NCI-H748 treated with DMSO at 0.1 percent for 48 hours (cell line): ENCODE data around the gene CSRP1.

Experiments used
- DNase-seq: peaks from one replicate; lab custom pipeline; 2025; lab: John Stamatoyannopoulos, UW

The CSRP1 gene

GRCh38 chr1:201513498-201514243 is 6.7 kb upstream of the CSRP1 start:
- no peak for DNase-seq

- no peak for DNase-seq
Measured at GRCh38 chr1:201511941-201512539, 5.1 kb upstream of the CSRP1 start.

GRCh38 chr1:201511396-201511940 is 4.5 kb upstream of the CSRP1 start:
- no peak for DNase-seq

- no peak for DNase-seq
Measured at GRCh38 chr1:201510734-201511133, 3.8 kb upstream of the CSRP1 start.

- DNase-seq: no peak
Measured at GRCh38 chr1:201509601-201510374, 2.9 kb upstream of the CSRP1 start.

- DNase-seq: no peak
Measured at GRCh38 chr1:201508809-201509208, 1.9 kb upstream of the CSRP1 start.

DNA sequence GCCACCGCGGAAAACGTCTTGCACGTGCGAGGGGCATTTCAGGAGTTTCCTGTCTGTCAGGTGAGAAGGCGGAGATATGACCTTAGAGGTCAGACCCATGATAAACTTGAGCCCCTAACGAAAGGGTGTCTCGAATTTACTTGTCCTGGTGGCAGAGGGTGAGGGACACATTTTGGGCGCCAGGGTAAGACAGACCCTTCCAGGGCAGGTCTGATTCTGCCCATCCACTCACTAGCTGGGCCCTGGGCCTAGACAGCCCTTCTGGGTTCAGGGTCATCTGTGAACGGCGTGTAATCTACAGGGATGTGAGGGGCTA is 395 bp upstream of the CSRP1 start:
- DNase-seq: no peak

DNA sequence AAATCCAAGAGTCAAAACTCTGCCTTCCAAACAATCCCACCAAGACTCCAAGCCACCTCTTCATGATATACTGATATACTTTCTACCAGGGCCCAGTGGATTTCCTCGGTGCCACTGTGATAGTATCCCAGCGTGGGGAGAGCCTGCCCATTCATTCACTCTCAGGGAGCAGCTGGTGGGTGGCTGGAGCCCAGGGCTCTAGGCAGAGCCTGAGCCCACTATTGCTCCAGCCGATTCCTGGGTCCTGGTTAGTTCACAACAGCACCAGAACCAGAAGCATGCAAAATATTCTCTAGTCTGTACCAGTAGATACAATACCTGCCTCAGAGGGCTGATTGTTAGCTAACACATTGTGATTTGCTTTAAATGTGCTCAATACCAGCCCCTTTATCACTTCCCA is 831 bp downstream of the CSRP1 start:
- DNase-seq: no peak

DNA sequence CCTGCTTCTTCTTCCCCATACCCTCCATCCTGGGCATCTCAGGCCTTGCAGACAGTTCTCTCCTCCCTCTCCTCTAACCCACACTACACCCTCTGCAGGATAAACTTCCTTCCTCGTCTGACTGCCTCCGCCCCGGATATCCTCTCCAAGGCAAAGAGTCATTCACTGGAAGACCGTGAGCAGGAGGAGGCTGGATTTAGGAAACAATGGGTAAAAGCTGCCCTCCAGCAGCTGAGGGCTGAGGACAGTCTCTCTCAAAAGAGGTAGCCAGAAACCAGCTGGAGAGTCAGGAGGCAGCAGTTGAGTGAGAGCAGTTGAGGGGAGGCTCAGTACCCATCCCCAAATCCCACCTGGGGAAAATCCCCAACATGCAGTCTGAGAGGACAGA is 1.4 kb downstream of the CSRP1 start:
- DNase-seq: no peak

GRCh38 chr1:201504799-201505502 is 2.0 kb downstream of the CSRP1 start:
- DNase-seq: peak; percentile 59

DNA sequence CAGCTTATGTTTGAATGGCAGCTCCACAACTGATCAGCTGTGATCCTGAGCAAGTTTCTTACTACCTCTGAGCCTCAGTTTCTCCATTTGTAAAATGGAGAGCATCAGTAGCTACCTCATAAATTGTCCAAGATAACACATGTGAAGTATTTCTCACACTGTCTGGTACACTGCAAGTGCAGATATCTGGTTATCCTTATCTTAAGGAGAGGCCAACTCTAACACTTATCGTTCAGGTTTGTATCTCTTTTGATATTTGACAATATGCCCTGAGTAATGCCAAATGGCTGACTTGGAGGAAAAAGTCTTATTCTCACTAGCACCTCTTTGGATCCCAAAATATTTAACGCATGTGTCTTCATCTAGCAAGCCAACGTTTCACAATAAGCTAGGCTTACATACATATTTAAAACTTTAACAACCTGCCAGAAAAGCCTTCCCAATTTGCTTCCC is 2.7 kb downstream of the CSRP1 start:
- DNase-seq: no peak

DNA sequence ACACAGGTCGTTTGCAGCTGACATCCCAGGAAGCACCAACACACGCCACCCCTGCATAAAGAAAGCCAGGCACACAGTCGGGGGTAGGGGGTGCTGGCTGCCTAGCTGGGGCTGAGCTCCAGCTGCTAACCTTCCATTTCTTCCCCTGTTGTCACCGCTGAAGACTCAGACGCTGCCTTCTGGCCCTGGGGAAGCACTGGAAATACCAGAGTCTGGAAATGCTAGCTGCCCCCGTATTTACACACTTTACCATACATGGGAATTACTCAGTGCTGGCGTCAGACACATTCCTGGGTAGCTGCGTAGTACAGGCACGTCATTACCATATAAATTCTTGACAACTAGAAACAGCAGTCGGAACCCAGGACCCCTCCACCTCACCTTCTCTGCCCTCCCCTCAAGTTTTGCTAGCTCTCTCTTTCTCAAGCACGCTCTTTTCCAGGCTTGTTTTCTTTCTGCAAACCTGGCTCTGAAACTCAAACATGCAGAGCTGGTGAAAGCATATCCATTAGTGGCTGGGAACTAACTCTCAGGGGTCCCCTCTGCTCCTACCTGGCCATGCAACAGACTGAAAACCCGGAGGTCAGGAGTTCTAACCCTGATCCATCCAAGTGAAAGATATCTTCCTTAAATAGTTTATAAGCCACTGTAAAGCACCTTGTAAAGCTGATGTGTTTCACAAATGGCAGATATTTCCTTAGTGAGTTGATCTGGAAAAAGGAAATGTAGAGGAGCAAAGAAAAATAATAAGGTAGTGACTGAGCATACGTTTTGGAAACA is 3.3 kb downstream of the CSRP1 start:
- DNase-seq: no peak

- DNase-seq: no peak
Measured at GRCh38 chr1:201502511-201502857, 4.4 kb downstream of the CSRP1 start.

DNA sequence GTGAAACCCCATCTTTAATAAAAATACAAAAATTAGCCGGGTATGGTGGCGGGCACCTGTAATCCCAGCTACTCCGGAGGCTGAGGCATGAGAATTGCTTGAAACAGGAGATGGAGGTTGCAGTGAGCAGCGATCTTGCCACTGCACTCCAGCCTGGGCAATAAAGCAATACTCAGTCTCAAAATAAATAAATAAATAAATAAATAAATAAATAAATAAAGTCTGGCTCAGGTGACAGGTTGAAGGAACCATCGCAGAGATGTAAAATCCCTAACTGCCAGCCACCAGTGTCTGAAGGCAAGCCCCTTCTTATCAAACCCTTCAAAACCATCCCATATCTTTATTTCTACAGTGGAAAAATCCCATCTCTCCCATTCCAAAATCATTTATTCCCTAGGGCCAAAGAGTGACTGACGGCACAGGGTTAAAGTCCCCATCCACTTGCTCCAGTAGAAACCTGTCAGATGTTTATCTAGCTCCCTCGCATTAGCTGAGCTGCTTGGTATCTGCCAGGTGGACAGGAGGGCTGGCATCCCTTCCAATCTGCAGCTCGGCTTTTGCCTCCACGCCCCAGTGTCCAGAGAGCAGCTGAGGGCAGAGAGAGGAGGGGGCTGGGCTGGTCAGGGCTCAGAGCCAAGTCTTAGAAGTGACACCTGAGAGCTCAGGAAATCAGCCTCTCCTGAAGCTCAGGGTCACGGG is 5.0 kb downstream of the CSRP1 start:
- DNase-seq: peak; percentile 32

DNA sequence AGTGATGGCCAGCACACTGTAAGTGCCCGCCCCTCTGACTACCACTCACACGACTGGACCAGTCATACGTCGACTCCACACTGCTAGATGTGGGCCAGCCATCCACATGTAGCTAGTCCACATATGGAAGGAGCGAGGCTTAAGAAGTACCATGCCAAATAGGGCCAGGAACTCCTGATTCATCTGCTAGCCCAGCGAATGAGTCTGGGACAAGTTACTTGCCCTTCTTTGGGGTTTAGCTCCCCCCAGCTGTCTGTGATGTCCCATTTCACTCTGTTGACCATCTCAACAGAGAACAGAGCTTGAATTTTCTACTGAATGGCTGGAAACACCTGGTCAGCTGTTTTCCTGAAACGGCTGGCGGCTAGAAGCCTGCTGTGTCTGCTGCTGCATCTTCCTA is 5.8 kb downstream of the CSRP1 start:
- no peak for DNase-seq

- no peak for DNase-seq
Measured at GRCh38 chr1:201500670-201501120, 6.2 kb downstream of the CSRP1 start.

- no peak for DNase-seq
Measured at GRCh38 chr1:201499795-201500669, 6.9 kb downstream of the CSRP1 start.

- DNase-seq: no peak
Measured at GRCh38 chr1:201499191-201499590, 7.7 kb downstream of the CSRP1 start.

DNA sequence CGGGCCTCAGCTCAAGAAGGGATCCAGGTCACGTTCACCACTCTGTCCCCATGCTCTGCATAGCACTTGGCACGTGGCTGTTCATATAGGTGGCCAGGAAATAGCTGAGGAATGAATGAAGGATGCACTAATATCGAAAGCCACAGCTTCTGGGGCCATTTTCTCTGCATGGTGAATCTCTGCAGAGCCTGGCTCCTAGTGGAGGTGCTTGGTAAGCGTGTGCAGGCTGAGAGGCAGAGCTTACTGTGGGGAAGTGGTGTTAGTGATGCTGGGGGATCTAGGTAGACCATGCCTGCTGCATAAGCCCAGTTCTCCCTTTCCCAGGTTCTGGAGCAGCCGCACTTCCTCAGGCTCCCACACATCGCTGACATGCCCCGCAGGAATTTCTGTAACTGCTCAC is 8.3 kb downstream of the CSRP1 start:
- DNase-seq: no peak

DNA sequence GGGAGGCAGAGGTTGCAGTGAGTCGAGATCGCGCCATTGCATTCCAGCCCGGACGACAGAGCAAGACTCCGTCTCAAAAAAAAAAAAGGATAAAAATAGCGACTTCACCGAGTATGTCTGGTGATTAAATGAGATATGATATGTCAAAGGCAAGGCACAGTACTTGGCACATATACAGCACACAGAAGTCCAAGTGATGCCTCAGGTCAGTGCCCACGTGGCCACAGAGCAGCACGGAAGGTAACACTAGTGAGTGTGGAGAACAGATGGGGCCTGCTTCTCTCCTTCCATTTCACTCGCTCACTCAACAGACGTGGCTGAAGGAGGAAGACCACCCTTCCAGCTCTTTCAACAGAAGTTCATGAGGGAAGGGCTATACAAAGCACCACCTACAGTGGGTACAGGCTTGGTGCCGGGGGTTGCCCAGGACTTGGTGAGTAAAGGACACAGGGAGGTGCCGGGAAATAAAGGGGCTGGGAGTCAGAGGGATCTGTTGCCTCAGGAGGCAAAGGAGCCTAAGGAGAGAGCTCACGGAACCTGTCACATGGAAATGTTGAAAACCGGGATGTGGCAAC is 8.9 kb downstream of the CSRP1 start:
- DNase-seq: no peak
